ENCODE measurements around the gene LIPJ.

Gene LIPJ

GRCh38 chr10:88586462-88586861, at the start of gene LIPJ:
Gene LIPJ (plus strand): TSS chr10:88586762. CDS start chr10:88590688, 3,926 bp downstream.
- DNase-seq = no peak

- DNase-seq = no peak
Observed at GRCh38 chr10:88537322-88537721, 49.2 kb upstream of the LIPJ start.

GRCh38 chr10:88538048-88538447, 48.5 kb upstream of the LIPJ start:
- no peak for DNase-seq

- no peak for DNase-seq
Observed at GRCh38 chr10:88540351-88540750, 46.2 kb upstream of the LIPJ start.

GRCh38 chr10:88541116-88541626, 45.4 kb upstream of the LIPJ start:
- no peak for DNase-seq

- DNase-seq = no peak
Observed at GRCh38 chr10:88542522-88542921, 44.0 kb upstream of the LIPJ start.

- no peak for DNase-seq
Observed at GRCh38 chr10:88544140-88544870, 42.3 kb upstream of the LIPJ start.

GRCh38 chr10:88545359-88545758, 41.2 kb upstream of the LIPJ start:
- no peak for DNase-seq

- DNase-seq = no peak
Observed at GRCh38 chr10:88546497-88546896, 40.1 kb upstream of the LIPJ start.

- DNase-seq = no peak
Observed at GRCh38 chr10:88551246-88551645, 35.3 kb upstream of the LIPJ start.

- DNase-seq = peak; percentile 63
Observed at GRCh38 chr10:88553116-88553752, 33.3 kb upstream of the LIPJ start.

GRCh38 chr10:88555190-88555908, 31.2 kb upstream of the LIPJ start:
- DNase-seq = no peak

GRCh38 chr10:88557256-88557655, 29.3 kb upstream of the LIPJ start:
- no peak for DNase-seq

- DNase-seq = no peak
Observed at GRCh38 chr10:88557658-88558057, 28.9 kb upstream of the LIPJ start.

GRCh38 chr10:88562152-88562551, 24.4 kb upstream of the LIPJ start:
- DNase-seq = no peak

- no peak for DNase-seq
Observed at GRCh38 chr10:88565072-88565471, 21.5 kb upstream of the LIPJ start.

GRCh38 chr10:88582411-88582805, 4.2 kb upstream of the LIPJ start:
- DNase-seq = no peak

- peak; percentile 94 for DNase-seq
Observed at GRCh38 chr10:88582806-88583583, 3.6 kb upstream of the LIPJ start, which contains the start of gene RNLS. Gene RNLS (minus strand): TSS chr10:88583318.

GRCh38 chr10:88583584-88583957, 3.0 kb upstream of the LIPJ start:
- no peak for DNase-seq

GRCh38 chr10:88592381-88592780, 5.8 kb downstream of the LIPJ start:
- DNase-seq = no peak

GRCh38 chr10:88592906-88593305, 6.3 kb downstream of the LIPJ start:
- DNase-seq = no peak

GRCh38 chr10:88594482-88594881, 7.9 kb downstream of the LIPJ start:
- no peak for DNase-seq

- no peak for DNase-seq
Observed at GRCh38 chr10:88598055-88598454, 11.5 kb downstream of the LIPJ start.

All from retina (tissue), 1 donor.